ENCODE results near the gene OR4K5. TPM values are rescaled to one million over a fixed set of nuclear protein-coding genes. Genes with fewer than 3 reads are reported as not detected.

OR4K5 gene
- total RNA-seq, 1 experiment from 2014 or later = not detected

- Histone ChIP-seq H2BK120ac (ENCODE audit: low read depth, low read length, poor library complexity, severe bottlenecking) (no peak overlapping the region), H2BK12ac (ENCODE audit: insufficient read length, low read depth, low read length) (no peak overlapping the region), H3K9me3 (ENCODE audit: control insufficient read depth, low read depth, low read length) (peaks cover 82% of the 10 kb centered on the region), H3K27me3 (ENCODE audit: insufficient read depth, low read length) (no peaks in the 10 kb centered on the region), H4K20me1 (ENCODE audit: control insufficient read depth, insufficient read depth, insufficient read length) (no peaks in the 10 kb centered on the region), H3K14ac (ENCODE audit: insufficient read depth, low read length) (no peak overlapping the region), H3K4me2 (ENCODE audit: insufficient read depth, insufficient read length, low read length) (no peak overlapping the region), H2AFZ (ENCODE audit: low read length) (no peak overlapping the region), H3K18ac (ENCODE audit: insufficient read length, low read depth, low read length) (no peak overlapping the region), H3K23ac (ENCODE audit: insufficient read length, low read depth, low read length) (no peak overlapping the region), H3K4me1 (ENCODE audit: insufficient read depth, low read length) (no peaks in the 10 kb centered on the region), H3K79me1 (ENCODE audit: insufficient read depth, low read depth, low read length, poor library complexity, severe bottlenecking) (no peaks in the 10 kb centered on the region), H3K56ac (ENCODE audit: insufficient read length, low read depth, low read length) (no peak overlapping the region), H3K4ac (ENCODE audit: low read depth, low read length) (no peak overlapping the region), H3K79me2 (ENCODE audit: insufficient read depth, low read length) (no peaks in the 10 kb centered on the region), H4K5ac (ENCODE audit: insufficient read length, low read depth, low read length) (no peak overlapping the region), H3K27ac (ENCODE audit: insufficient read length, low read depth, low read length) (no peak overlapping the region), H4K91ac (ENCODE audit: insufficient read length, low read depth, low read length) (no peak overlapping the region), H3T11ph (ENCODE audit: low read length) (no peak overlapping the region), H2BK15ac (ENCODE audit: low read depth, low read length) (no peak overlapping the region), H3K23me2 (ENCODE audit: insufficient read length, low read depth, low read length, poor library complexity, severe bottlenecking) (no peaks in the 10 kb centered on the region), H4K8ac (replicated peaks; ENCODE audit: insufficient read length, low read depth, low read length) (no peak overlapping the region), H2BK5ac (ENCODE audit: insufficient read length, low read length) (no peak overlapping the region), H3K9ac (ENCODE audit: extremely low read depth, insufficient read length, low read length) (no peak overlapping the region), H2BK20ac (ENCODE audit: low read depth, low read length, poor library complexity, severe bottlenecking) (no peak overlapping the region), H2AK5ac (ENCODE audit: insufficient read length, low read length) (no peak overlapping the region)
- H3K27ac Mint-ChIP-seq = no peak overlapping the region
- H3K9me3 Mint-ChIP-seq = peaks cover 17 to 18% of the 10 kb centered on the region in 2 experiments
- peaks cover 4% of the 10 kb centered on the region; the same call in 1 of the 2 replicates for H3K27me3 Mint-ChIP-seq (ENCODE audit: low read depth)
- no peaks in the 10 kb centered on the region for H3K4me1 Mint-ChIP-seq
- peaks cover 15 to 59% (median 33%) of the 10 kb centered on the region in 3 experiments; a peak in 6 of 7 replicates for H3K36me3 Mint-ChIP-seq (ENCODE audit: insufficient read depth in 1 of 3, low read depth in 3 of 3)
- no peak overlapping the region for H3K4me3 Mint-ChIP-seq
- no CpG with 5 or more reads among the region's 2 CpGs for WGBS (ENCODE audit: extremely low coverage, insufficient read length, low lambda C conversion rate)
- TF ChIP-seq, protein P1, sequence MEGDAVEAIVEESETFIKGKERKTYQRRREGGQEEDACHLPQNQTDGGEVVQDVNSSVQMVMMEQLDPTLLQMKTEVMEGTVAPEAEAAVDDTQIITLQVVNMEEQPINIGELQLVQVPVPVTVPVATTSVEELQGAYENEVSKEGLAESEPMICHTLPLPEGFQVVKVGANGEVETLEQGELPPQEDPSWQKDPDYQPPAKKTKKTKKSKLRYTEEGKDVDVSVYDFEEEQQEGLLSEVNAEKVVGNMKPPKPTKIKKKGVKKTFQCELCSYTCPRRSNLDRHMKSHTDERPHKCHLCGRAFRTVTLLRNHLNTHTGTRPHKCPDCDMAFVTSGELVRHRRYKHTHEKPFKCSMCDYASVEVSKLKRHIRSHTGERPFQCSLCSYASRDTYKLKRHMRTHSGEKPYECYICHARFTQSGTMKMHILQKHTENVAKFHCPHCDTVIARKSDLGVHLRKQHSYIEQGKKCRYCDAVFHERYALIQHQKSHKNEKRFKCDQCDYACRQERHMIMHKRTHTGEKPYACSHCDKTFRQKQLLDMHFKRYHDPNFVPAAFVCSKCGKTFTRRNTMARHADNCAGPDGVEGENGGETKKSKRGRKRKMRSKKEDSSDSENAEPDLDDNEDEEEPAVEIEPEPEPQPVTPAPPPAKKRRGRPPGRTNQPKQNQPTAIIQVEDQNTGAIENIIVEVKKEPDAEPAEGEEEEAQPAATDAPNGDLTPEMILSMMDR (conservative IDR thresholded peaks at IDR 0.05) = no peak
- DNase-seq = no peak
Measured at GRCh38 chr14:19895282-19895681, 25.1 kb upstream of the OR4K5 start.

Measured in H9 (cell line).